K562 (cell line): ENCODE measurements around the gene ERCC2. TPM values are rescaled to one million over a fixed set of nuclear protein-coding genes. Genes with fewer than 3 reads are reported as not detected.

Experiments
- ATAC-seq: fragments of 200-7000 bp; cut with Tn5 transposase; 3 replicates; pipeline ENCODE4 v1.9.1; 2020; ENCODE audit warnings: moderate library complexity
- BruUV-seq: library from RNA; stranded (reverse); fragments of 400-500 nt; replicated peaks from 2 replicates; lab custom pipeline; 2021; lab: Mats Ljungman, UMichigan
- CTCF ChIA-PET: fragments of 300-600 bp; formaldehyde crosslinking; extraction: SDS; loops from one replicate; lab custom pipeline; 2021; ENCODE audit warnings: low intra/inter-chr PET ratio; lab: Yijun Ruan, JAX
- POLR2A ChIA-PET: fragments of 300-600, 350-650 bp; sonication (Branson Sonifier 250); formaldehyde crosslinking; extraction: SDS; loops from one replicate; lab custom pipeline; 2021; ENCODE audit warnings: antibody characterized with exemption, inconsistent platforms; lab: Yijun Ruan, JAX
- DNase-seq, 4 experiments: peaks; one replicate each; pipeline versions ENCODE4 v3.0.0 to v3.0.0-alpha.2; 2011 to 2018; ENCODE audit warnings: low spot score in 3 of 4, mixed read lengths in 3 of 4; ENCODE audit errors: extremely low read depth in 1 of 4
- FAIRE-seq: peaks from 2 replicates; lab custom pipeline; 2011; peaks lifted over from hg19 to GRCh38; lab: Jason Lieb, UNC
- H2AFZ ChIP-seq: 2 replicates; pipeline ENCODE4 v1.6.0; 2011; ENCODE audit warnings: low read depth, low read length, control low read depth, inconsistent platforms
- H3K27ac ChIP-seq: fragments of 200-600 bp; 3 replicates; pipeline ENCODE4 v1.8.0; 2011; ENCODE audit warnings: low read depth, mild to moderate bottlenecking, control low read depth, inconsistent platforms, low read length, moderate library complexity, mixed read lengths; ENCODE audit errors: extremely low read depth
- H3K27me3 ChIP-seq, 2 experiments: fragments of 300-600 bp in 1 of 2; 2 replicates in 1 of 2; 3 replicates in 1 of 2; pipeline versions ENCODE4 v1.6.0 to v1.8.0; 2011; ENCODE audit warnings: inconsistent platforms in 2 of 2, low read length in 2 of 2, mild to moderate bottlenecking in 1 of 2, mixed read lengths in 1 of 2, moderate library complexity in 1 of 2; ENCODE audit not compliant: control insufficient read depth in 2 of 2, insufficient read depth in 2 of 2
- H3K36me3 ChIP-seq: fragments of 300-600 bp; 3 replicates; pipeline ENCODE4 v1.8.0; 2011; ENCODE audit warnings: mild to moderate bottlenecking, low read length, inconsistent platforms; ENCODE audit not compliant: control insufficient read depth, insufficient read depth
- H3K4me1 ChIP-seq, 2 experiments: fragments of 200-600 bp in 1 of 2; replicated peaks in 1 of 2; 2 replicates in 1 of 2; 3 replicates in 1 of 2; pipeline versions ENCODE4 v1.5.1 to v1.8.0; 2011; ENCODE audit warnings: inconsistent platforms in 2 of 2, low read length in 2 of 2, mild to moderate bottlenecking in 1 of 2, mixed read lengths in 1 of 2, moderate library complexity in 1 of 2; ENCODE audit not compliant: control insufficient read depth in 2 of 2, insufficient read depth in 2 of 2
- H3K4me2 ChIP-seq: 2 replicates; pipeline ENCODE4 v1.6.1; 2011; ENCODE audit warnings: low read length, control low read depth, inconsistent platforms, mixed read lengths; ENCODE audit not compliant: insufficient read depth
- H3K4me3 ChIP-seq: fragments of 200-600 bp; sonication (generic), shearing (Covaris generic); 2 replicates; pipeline ENCODE4 v1.5.1; 2016; ENCODE audit warnings: control low read depth, inconsistent platforms
- H3K79me2 ChIP-seq: fragments of 200-600 bp; 3 replicates; pipeline ENCODE4 v1.8.0; 2011; ENCODE audit warnings: low read length, inconsistent platforms; ENCODE audit not compliant: control insufficient read depth, insufficient read depth
- H3K9ac ChIP-seq, 2 experiments: 2 replicates each; pipeline versions ENCODE4 v1.6.0 to v1.6.1; 2011; ENCODE audit warnings: low read depth in 2 of 2, low read length in 2 of 2, control low read depth in 1 of 2, inconsistent platforms in 1 of 2, mild to moderate bottlenecking in 1 of 2, mixed read lengths in 1 of 2; ENCODE audit not compliant: insufficient read depth in 1 of 2
- H3K9me1 ChIP-seq: one replicate; pipeline ENCODE4 v1.6.0; 2011; ENCODE audit warnings: inconsistent platforms, mild to moderate bottlenecking, low read length, moderate library complexity; ENCODE audit not compliant: control insufficient read depth, insufficient read depth
- H3K9me3 ChIP-seq: replicated peaks from 2 replicates; pipeline ENCODE4 v1.5.1; 2011; ENCODE audit warnings: low read depth, low read length, inconsistent platforms; ENCODE audit not compliant: control insufficient read depth, insufficient read depth
- H4K20me1 ChIP-seq: replicated peaks from 2 replicates; pipeline ENCODE4 v1.6.1; 2011; ENCODE audit warnings: low read length, inconsistent platforms, mixed read lengths; ENCODE audit not compliant: control insufficient read depth, insufficient read depth
- CTCF ChIP-seq, 3 experiments: IDR thresholded peaks in 2 of 3; conservative IDR thresholded peaks in 1 of 3; 2 replicates each; pipeline ENCODE4 v1.5.1; 2011 to 2012; ENCODE audit warnings: low read length in 3 of 3, mild to moderate bottlenecking in 3 of 3, control low read depth in 2 of 3, improper control_type of control experiment in 1 of 3, inconsistent platforms in 1 of 3, low read depth in 1 of 3, mixed read lengths in 1 of 3, moderate library complexity in 1 of 3; ENCODE audit not compliant: insufficient read depth in 2 of 3
- GABPA ChIP-seq: fragments of 200-800 bp; sonication (Bioruptor generic); conservative IDR thresholded peaks from 2 replicates; pipeline ENCODE4 v1.6.1; 2016; ENCODE audit warnings: low read depth, missing genetic modification characterization, missing compliant biosample characterization
- JUN ChIP-seq, 2 experiments: sonication (generic) in 1 of 2; formaldehyde crosslinking in 1 of 2; IDR thresholded peaks; 2 replicates each; pipeline versions ENCODE4 v1.6.1 to v1.8.0; 2012 to 2022; ENCODE audit warnings: borderline replicate concordance in 2 of 2, mild to moderate bottlenecking in 2 of 2, improper control_type of control experiment in 1 of 2, low read depth in 1 of 2, low read length in 1 of 2, missing genetic modification reagents in 1 of 2
- KHSRP ChIP-seq: fragments of 450-650 bp; IDR thresholded peaks from 2 replicates; pipeline ENCODE4 v1.6.1; 2017
- POLR2AphosphoS2 ChIP-seq: IDR thresholded peaks from 2 replicates; pipeline ENCODE4 v1.6.1; 2012; ENCODE audit warnings: low read length, improper control_type of control experiment
- PTRF ChIP-seq: fragments of 450-650 bp; IDR thresholded peaks from 2 replicates; pipeline ENCODE4 v1.6.1; 2016; ENCODE audit warnings: mild to moderate bottlenecking, missing genetic modification characterization, missing compliant biosample characterization
- SOX6 ChIP-seq: fragments of 450-650 bp; IDR thresholded peaks from 2 replicates; pipeline ENCODE4 v1.6.1; 2014; ENCODE audit warnings: mild to moderate bottlenecking
- TAF1 ChIP-seq: IDR thresholded peaks from 2 replicates; pipeline ENCODE4 v1.6.1; 2011; ENCODE audit warnings: mild to moderate bottlenecking, low read length, moderate library complexity; ENCODE audit not compliant: insufficient read depth, control insufficient read depth, severe bottlenecking; ENCODE audit errors: extremely low read depth
- ZFP91 ChIP-seq: sonication (generic); formaldehyde crosslinking; IDR thresholded peaks from 2 replicates; pipeline ENCODE4 v1.8.0; 2022; ENCODE audit warnings: mild to moderate bottlenecking, missing genetic modification reagents
- ZNF57 ChIP-seq: fragments of 450-650 bp; formaldehyde crosslinking; IDR thresholded peaks from 2 replicates; pipeline ENCODE4 v1.4.0; 2020; ENCODE audit warnings: mild to moderate bottlenecking, moderate library complexity
- ZSCAN29 ChIP-seq: fragments of 450-650 bp; IDR thresholded peaks from 2 replicates; pipeline ENCODE4 v1.6.1; 2017
- WGBS: fragments of 100-300 bp; shearing (Covaris generic); methylation state at CpG from one replicate; pipeline ENCODE4 v1.1.6; 2016; ENCODE audit warnings: low coverage, mixed read lengths; ENCODE audit not compliant: insufficient coverage; ENCODE audit errors: missing lambda C conversion rate; 5-methylcytosine and 5-hydroxymethylcytosine counted together
- in situ Hi-C: fragments of 300-500 bp; cut with MboI; formaldehyde crosslinking; loops from 4 replicates; pipeline ENCODE4 v1.15.0; 2018; ENCODE audit warnings: inconsistent platforms, mixed read lengths
- intact Hi-C: fragments of 100-400 bp; cut with micrococcal nuclease; formaldehyde crosslinking; loops from 2 replicates; pipeline ENCODE4 v1.14.2; 2022
- polyA plus RNA-seq, 8 experiments: library from polyadenylated mRNA; depleted of rRNA in 4 of 8; stranded (reverse) in 5 of 8; unstranded in 3 of 8; fragments of >200 nt; fragmentation: Nextera tagmentation in 2 of 8; fragmentation: Illumina TruSeq in 1 of 8; extraction: Ambion mirVana in 2 of 8; extraction: Trizol in 1 of 8; gene quantifications; 2 replicates each; pipeline versions ENCODE4 v1.2.1 to v1.2.3, GENCODE V29; 2011 to 2014; ENCODE audit warnings: inconsistent platforms in 1 of 8, missing spikeins in 1 of 8
- total RNA-seq, 7 experiments: library from RNA; depleted of rRNA in 6 of 7; stranded (reverse); fragments of >200 nt in 6 of 7; fragmentation: Illumina TruSeq in 2 of 7; extraction: Trizol in 2 of 7; gene quantifications; 2 replicates each; pipeline versions ENCODE4 v1.2.1 to v1.2.3, GENCODE V29; 2011 to 2021; ENCODE audit warnings: low replicate concordance in 1 of 7
- TF ChIP-seq, protein P1 (sequence below): fragments of 450-650 bp; IDR thresholded peaks from 2 replicates; pipeline ENCODE4 v1.6.1; 2017; ENCODE audit warnings: antibody characterized with exemption

The ERCC2 gene
- total and polyA plus RNA-seq, 9 of the 15 experiments (the other 6 are each of a cell fraction or from before 2014, with no cell fraction given) = 2.2 to 55.9 (median 23.4) TPM

- no peaks in the 10 kb centered on the region for H3K27me3 ChIP-seq
- H3K9ac ChIP-seq = 0 out of 4 replicates have a peak overlapping the region, but pooled peaks of 1 of the 2 experiments have one; percentile 4
- H3K4me3 ChIP-seq = no peak overlapping the region
- intact Hi-C loops = no loop called here
- H3K79me2 ChIP-seq = peaks cover 12% of the 10 kb centered on the region
- WGBS = 96% methylated on average over 11 of the region's 12 CpGs
- ChIA-PET CTCF (no interaction called here), POLR2A (no interaction called here)
- no peak for ATAC-seq
- peaks cover 60% of the 10 kb centered on the region for H3K36me3 ChIP-seq
- H3K9me1 ChIP-seq = no peaks in the 10 kb centered on the region
- no TSS peak for BruUV-seq
- H3K4me1 ChIP-seq = peaks cover 4 to 31% of the 10 kb centered on the region in 2 experiments; a peak in 3 of 5 replicates
- H3K9me3 ChIP-seq = no peaks in the 10 kb centered on the region
- H3K27ac ChIP-seq = no peak overlapping the region
- H2AFZ ChIP-seq = no peak overlapping the region
- no peak for DNase-seq
- TF ChIP-seq KHSRP (no peak), POLR2AphosphoS2 (no peak), SOX6 (no peak), JUN (IDR thresholded peaks at IDR 0.05; ENCODE audit: borderline replicate concordance, low read depth, low read length) (no peak), JUN (CRISPR knock-in tag; IDR thresholded peaks at IDR 0.05; ENCODE audit: borderline replicate concordance) (no peak), TAF1 (no peak), GABPA (tag) (no peak), ZNF57 (no peak), ZFP91 (CRISPR knock-in tag) (no peak), ZSCAN29 (no peak), PTRF (tag) (no peak), CTCF (IDR thresholded peaks at IDR 0.05 in 2 of 3, conservative IDR thresholded peaks at IDR 0.05 in 1 of 3; ENCODE audit: insufficient read depth in 2 of 3, low read depth in 1 of 3, low read length in 3 of 3) (no peak)
- TF ChIP-seq, protein P1, sequence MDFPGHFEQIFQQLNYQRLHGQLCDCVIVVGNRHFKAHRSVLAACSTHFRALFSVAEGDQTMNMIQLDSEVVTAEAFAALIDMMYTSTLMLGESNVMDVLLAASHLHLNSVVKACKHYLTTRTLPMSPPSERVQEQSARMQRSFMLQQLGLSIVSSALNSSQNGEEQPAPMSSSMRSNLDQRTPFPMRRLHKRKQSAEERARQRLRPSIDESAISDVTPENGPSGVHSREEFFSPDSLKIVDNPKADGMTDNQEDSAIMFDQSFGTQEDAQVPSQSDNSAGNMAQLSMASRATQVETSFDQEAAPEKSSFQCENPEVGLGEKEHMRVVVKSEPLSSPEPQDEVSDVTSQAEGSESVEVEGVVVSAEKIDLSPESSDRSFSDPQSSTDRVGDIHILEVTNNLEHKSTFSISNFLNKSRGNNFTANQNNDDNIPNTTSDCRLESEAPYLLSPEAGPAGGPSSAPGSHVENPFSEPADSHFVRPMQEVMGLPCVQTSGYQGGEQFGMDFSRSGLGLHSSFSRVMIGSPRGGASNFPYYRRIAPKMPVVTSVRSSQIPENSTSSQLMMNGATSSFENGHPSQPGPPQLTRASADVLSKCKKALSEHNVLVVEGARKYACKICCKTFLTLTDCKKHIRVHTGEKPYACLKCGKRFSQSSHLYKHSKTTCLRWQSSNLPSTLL = no peak
- H3K4me2 ChIP-seq = no peak overlapping the region
- FAIRE-seq = no peak
- H4K20me1 ChIP-seq = 0 out of 2 replicates have a peak, but pooled peaks cover 3% of the 10 kb centered on the region
- in situ Hi-C loops = no loop called here
Measured at GRCh38 chr19:45364696-45365095, 5.7 kb downstream of the ERCC2 start.
